SK-N-SH (cell line): ENCODE measurements around the gene MAP3K5. TPM values are rescaled to one million over a fixed set of nuclear protein-coding genes. Genes with fewer than 3 reads are reported as not detected.

Experiments used
- CTCF ChIA-PET: fragments of 300-600, 350-600 bp; formaldehyde crosslinking; extraction: SDS; loops from one replicate; lab custom pipeline; 2021; lab: Yijun Ruan, JAX
- POLR2A ChIA-PET: fragments of 350-600 bp; sonication (Branson Sonifier 250); formaldehyde crosslinking; extraction: SDS; loops from one replicate; lab custom pipeline; 2020; ENCODE audit warnings: antibody characterized with exemption, inconsistent platforms; lab: Yijun Ruan, JAX
- DNase-seq: peaks from one replicate; pipeline ENCODE4 v3.0.0; 2012
- H2AFZ ChIP-seq: fragments of 200-600 bp; sonication (generic); 2 replicates; pipeline ENCODE4 v1.8.1; 2016; ENCODE audit warnings: antibody characterized with exemption, mild to moderate bottlenecking, low read depth
- H3F3A ChIP-seq: fragments of 200-600 bp; sonication (generic); replicated peaks from 2 replicates; pipeline ENCODE3; 2016; ENCODE audit warnings: antibody characterized with exemption, mild to moderate bottlenecking; ENCODE audit not compliant: insufficient read depth
- H3K27ac ChIP-seq, 2 experiments: fragments of 200-500 bp in 1 of 2; fragments of 200-600 bp in 1 of 2; sonication (Bioruptor generic) in 1 of 2; sonication (generic), shearing (Covaris generic) in 1 of 2; 2 replicates each; pipeline versions ENCODE4 v1.5.1 to v1.6.1; 2014 to 2016; ENCODE audit warnings: low read depth in 2 of 2, inconsistent platforms in 1 of 2, low read length in 1 of 2, mild to moderate bottlenecking in 1 of 2, mixed read lengths in 1 of 2
- H3K27me3 ChIP-seq: fragments of 200-600 bp; sonication (generic), shearing (Covaris generic); 2 replicates; pipeline ENCODE4 v1.6.1; 2016; ENCODE audit warnings: mixed run types; ENCODE audit not compliant: insufficient read depth
- H3K36me3 ChIP-seq, 2 experiments: fragments of 200-500 bp in 1 of 2; fragments of 200-600 bp in 1 of 2; sonication (Bioruptor generic) in 1 of 2; sonication (generic) in 1 of 2; replicated peaks in 1 of 2; 2 replicates each; pipeline versions ENCODE3 to v1.5.1; 2014 to 2016; ENCODE audit warnings: low read length in 1 of 2, mild to moderate bottlenecking in 1 of 2; ENCODE audit not compliant: insufficient read depth in 2 of 2, control insufficient read depth in 1 of 2
- H3K4me1 ChIP-seq, 2 experiments: fragments of 200-500 bp in 1 of 2; fragments of 200-600 bp in 1 of 2; sonication (Bioruptor generic) in 1 of 2; sonication (generic), shearing (Covaris generic) in 1 of 2; 2 replicates each; pipeline versions ENCODE4 v1.5.1 to v1.6.1; 2014 to 2016; ENCODE audit warnings: low read depth in 1 of 2, low read length in 1 of 2, mixed run types in 1 of 2; ENCODE audit not compliant: insufficient read depth in 2 of 2, control insufficient read depth in 1 of 2
- H3K4me2 ChIP-seq: fragments of 200-600 bp; sonication (generic), shearing (Covaris generic); 2 replicates; pipeline ENCODE4 v1.6.1; 2017; ENCODE audit warnings: mixed run types
- H3K4me3 ChIP-seq, 2 experiments: fragments of 200-500 bp in 1 of 2; fragments of 200-600 bp in 1 of 2; sonication (Bioruptor generic) in 1 of 2; sonication (generic), shearing (Covaris generic) in 1 of 2; 2 replicates each; pipeline versions ENCODE4 v1.5.1 to v1.8.1; 2014 to 2016; ENCODE audit warnings: low read depth in 2 of 2, inconsistent platforms in 1 of 2, low read length in 1 of 2, mild to moderate bottlenecking in 1 of 2, mixed read lengths in 1 of 2, moderate library complexity in 1 of 2
- H3K79me2 ChIP-seq: fragments of 200-600 bp; sonication (generic); 2 replicates; pipeline ENCODE4 v1.8.1; 2017; ENCODE audit warnings: mild to moderate bottlenecking; ENCODE audit not compliant: insufficient read depth
- H3K9ac ChIP-seq: fragments of 200-600 bp; sonication (generic); 2 replicates; pipeline ENCODE4 v1.6.1; 2017; ENCODE audit warnings: mixed run types
- H3K9me2 ChIP-seq: fragments of 200-600 bp; sonication (generic); 2 replicates; pipeline ENCODE4 v1.6.1; 2017; ENCODE audit warnings: mixed run types
- H3K9me3 ChIP-seq: fragments of 200-600 bp; sonication (generic); 2 replicates; pipeline ENCODE4 v1.6.1; 2017; ENCODE audit warnings: mixed run types, mild to moderate bottlenecking, moderate library complexity
- H4K20me1 ChIP-seq: fragments of 200-600 bp; sonication (generic); 2 replicates; pipeline ENCODE4 v1.6.1; 2017; ENCODE audit warnings: mild to moderate bottlenecking, mixed run types; ENCODE audit not compliant: insufficient read depth
- EP300 ChIP-seq, 2 experiments: IDR thresholded peaks; 2 replicates each; pipeline versions ENCODE4 v1.4.0 to v1.6.1; 2012; ENCODE audit warnings: borderline replicate concordance in 1 of 2, low read depth in 1 of 2, low read length in 1 of 2
- EZH2phosphoT487 ChIP-seq: fragments of 200-600 bp; sonication (generic); IDR thresholded peaks from 2 replicates; pipeline ENCODE4 v1.6.1; 2017; ENCODE audit warnings: low read depth, mixed run types, mild to moderate bottlenecking, antibody characterized with exemption, moderate library complexity, borderline replicate concordance
- FOSL2 ChIP-seq: IDR thresholded peaks from 2 replicates; pipeline ENCODE4 v1.4.0; 2012; ENCODE audit warnings: low read depth, mild to moderate bottlenecking, moderate library complexity, borderline replicate concordance
- GATA2 ChIP-seq: sonication (generic); formaldehyde crosslinking; IDR thresholded peaks from 2 replicates; pipeline ENCODE4 v1.5.0; 2020; ENCODE audit warnings: mild to moderate bottlenecking, missing genetic modification reagents
- IRF3 ChIP-seq: fragments of 150-350 bp; IDR thresholded peaks from 2 replicates; pipeline ENCODE4 v1.6.1; 2016; ENCODE audit warnings: mild to moderate bottlenecking, low read depth, low read length
- JUND ChIP-seq: IDR thresholded peaks from 2 replicates; pipeline ENCODE4 v1.4.0; 2012
- MAX ChIP-seq: IDR thresholded peaks from 2 replicates; pipeline ENCODE4 v1.4.0; 2012; ENCODE audit warnings: low read depth
- MEF2A ChIP-seq: IDR thresholded peaks from 2 replicates; pipeline ENCODE4 v1.4.0; 2012; ENCODE audit warnings: low read depth, borderline replicate concordance
- MXI1 ChIP-seq: IDR thresholded peaks from 2 replicates; pipeline ENCODE4 v1.6.1; 2012; ENCODE audit warnings: mild to moderate bottlenecking, low read depth, low read length, improper control_type of control experiment
- NRF1 ChIP-seq: IDR thresholded peaks from 2 replicates; pipeline ENCODE4 v1.6.1; 2012; ENCODE audit warnings: low read depth, mild to moderate bottlenecking, low read length
- PBX3 ChIP-seq: IDR thresholded peaks from 2 replicates; pipeline ENCODE4; 2012
- RAD21 ChIP-seq: IDR thresholded peaks from 2 replicates; pipeline ENCODE4 v1.6.1; 2012; ENCODE audit warnings: mild to moderate bottlenecking, low read length
- RCOR1 ChIP-seq: fragments of 150-350 bp; IDR thresholded peaks from 2 replicates; pipeline ENCODE4 v1.6.1; 2017; ENCODE audit warnings: antibody characterized with exemption, low read length
- SIN3A ChIP-seq: IDR thresholded peaks from 2 replicates; pipeline ENCODE4 v1.6.1; 2012; ENCODE audit warnings: low read depth, mild to moderate bottlenecking, low read length, moderate library complexity, borderline replicate concordance
- SMC3 ChIP-seq: IDR thresholded peaks from 2 replicates; pipeline ENCODE4 v1.6.1; 2012; ENCODE audit warnings: low read depth, low read length, improper control_type of control experiment
- YY1 ChIP-seq: IDR thresholded peaks from 2 replicates; pipeline ENCODE4 v1.4.0; 2012; ENCODE audit warnings: low read depth, mild to moderate bottlenecking
- WGBS: methylation state at CpG from one replicate; pipeline ENCODE4 v1.1.6; 2017; ENCODE audit warnings: low lambda C conversion rate; 5-methylcytosine and 5-hydroxymethylcytosine counted together
- polyA plus RNA-seq, 3 experiments: library from polyadenylated mRNA; depleted of rRNA; stranded (reverse); fragments of >200 nt; gene quantifications; 2 replicates each; pipeline ENCODE4 v1.2.3, GENCODE V29; 2012
- TF ChIP-seq, protein P1 (sequence below): IDR thresholded peaks from 2 replicates; pipeline ENCODE4 v1.6.1; 2012; ENCODE audit warnings: mild to moderate bottlenecking, low read depth, low read length, moderate library complexity
- TF ChIP-seq, protein P2 (sequence below): fragments of 200-600 bp; sonication (generic); IDR thresholded peaks from 2 replicates; pipeline ENCODE4 v1.6.1; 2017; ENCODE audit warnings: antibody characterized with exemption, mild to moderate bottlenecking, moderate library complexity

MAP3K5 gene
- polyA plus RNA-seq, 1 of the 3 experiments (the other 2 are of a cell fraction), result 1.4 TPM

DNA sequence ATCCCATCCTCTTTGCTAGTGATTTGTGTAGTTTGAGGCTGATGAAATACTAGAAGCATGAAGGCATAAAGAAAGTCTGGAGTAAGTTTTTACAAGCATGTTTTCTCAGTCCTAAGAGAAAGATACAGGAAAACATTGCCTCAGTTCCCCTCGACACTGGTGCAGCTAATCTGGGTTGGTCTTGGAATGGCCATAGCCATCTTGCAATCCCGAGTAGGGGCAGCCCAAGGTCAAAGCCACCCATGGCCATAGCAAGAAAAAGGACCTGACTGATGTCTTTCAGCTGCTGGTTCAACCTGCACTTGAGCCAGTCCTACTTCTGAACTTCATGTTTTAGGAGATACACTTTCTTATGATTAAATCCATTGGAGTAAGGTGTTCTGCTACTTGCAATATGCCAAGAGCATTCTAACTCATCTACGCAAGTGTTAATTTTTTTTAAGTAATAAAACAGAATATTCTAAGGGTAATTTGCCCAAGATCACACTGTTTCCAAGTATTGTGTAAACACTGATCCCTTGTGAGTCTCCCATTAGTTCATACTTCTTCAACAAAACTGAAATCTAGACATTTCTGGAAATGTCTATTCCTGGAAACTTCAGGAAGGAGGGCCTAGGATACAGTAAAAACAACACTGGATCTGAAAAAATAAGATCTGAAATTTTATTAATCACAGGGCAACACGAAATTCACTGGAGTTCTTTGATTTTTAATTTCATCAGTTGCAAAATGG, 108.9 kb downstream of the MAP3K5 start:
- WGBS, result 75% methylated on average over 4 of the region's 4 CpGs
- CTCF ChIA-PET, result no interaction called here
- POLR2A ChIA-PET, result no interaction called here
- TF ChIP-seq SMC3 (no peak), MAX (no peak), MEF2A (no peak), YY1 (no peak), JUND (no peak), NRF1 (no peak), FOSL2 (no peak), PBX3 (no peak), GATA2 (CRISPR knock-in tag) (no peak), MXI1 (no peak), RCOR1 (no peak), EP300 (IDR thresholded peaks at IDR 0.05; ENCODE audit: borderline replicate concordance in 1 of 2, low read depth in 1 of 2, low read length in 1 of 2) (no peak), RAD21 (no peak), IRF3 (no peak), SIN3A (no peak), EZH2phosphoT487 (no peak)
- TF ChIP-seq, protein P1, sequence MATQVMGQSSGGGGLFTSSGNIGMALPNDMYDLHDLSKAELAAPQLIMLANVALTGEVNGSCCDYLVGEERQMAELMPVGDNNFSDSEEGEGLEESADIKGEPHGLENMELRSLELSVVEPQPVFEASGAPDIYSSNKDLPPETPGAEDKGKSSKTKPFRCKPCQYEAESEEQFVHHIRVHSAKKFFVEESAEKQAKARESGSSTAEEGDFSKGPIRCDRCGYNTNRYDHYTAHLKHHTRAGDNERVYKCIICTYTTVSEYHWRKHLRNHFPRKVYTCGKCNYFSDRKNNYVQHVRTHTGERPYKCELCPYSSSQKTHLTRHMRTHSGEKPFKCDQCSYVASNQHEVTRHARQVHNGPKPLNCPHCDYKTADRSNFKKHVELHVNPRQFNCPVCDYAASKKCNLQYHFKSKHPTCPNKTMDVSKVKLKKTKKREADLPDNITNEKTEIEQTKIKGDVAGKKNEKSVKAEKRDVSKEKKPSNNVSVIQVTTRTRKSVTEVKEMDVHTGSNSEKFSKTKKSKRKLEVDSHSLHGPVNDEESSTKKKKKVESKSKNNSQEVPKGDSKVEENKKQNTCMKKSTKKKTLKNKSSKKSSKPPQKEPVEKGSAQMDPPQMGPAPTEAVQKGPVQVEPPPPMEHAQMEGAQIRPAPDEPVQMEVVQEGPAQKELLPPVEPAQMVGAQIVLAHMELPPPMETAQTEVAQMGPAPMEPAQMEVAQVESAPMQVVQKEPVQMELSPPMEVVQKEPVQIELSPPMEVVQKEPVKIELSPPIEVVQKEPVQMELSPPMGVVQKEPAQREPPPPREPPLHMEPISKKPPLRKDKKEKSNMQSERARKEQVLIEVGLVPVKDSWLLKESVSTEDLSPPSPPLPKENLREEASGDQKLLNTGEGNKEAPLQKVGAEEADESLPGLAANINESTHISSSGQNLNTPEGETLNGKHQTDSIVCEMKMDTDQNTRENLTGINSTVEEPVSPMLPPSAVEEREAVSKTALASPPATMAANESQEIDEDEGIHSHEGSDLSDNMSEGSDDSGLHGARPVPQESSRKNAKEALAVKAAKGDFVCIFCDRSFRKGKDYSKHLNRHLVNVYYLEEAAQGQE, result no peak
- TF ChIP-seq, protein P2, sequence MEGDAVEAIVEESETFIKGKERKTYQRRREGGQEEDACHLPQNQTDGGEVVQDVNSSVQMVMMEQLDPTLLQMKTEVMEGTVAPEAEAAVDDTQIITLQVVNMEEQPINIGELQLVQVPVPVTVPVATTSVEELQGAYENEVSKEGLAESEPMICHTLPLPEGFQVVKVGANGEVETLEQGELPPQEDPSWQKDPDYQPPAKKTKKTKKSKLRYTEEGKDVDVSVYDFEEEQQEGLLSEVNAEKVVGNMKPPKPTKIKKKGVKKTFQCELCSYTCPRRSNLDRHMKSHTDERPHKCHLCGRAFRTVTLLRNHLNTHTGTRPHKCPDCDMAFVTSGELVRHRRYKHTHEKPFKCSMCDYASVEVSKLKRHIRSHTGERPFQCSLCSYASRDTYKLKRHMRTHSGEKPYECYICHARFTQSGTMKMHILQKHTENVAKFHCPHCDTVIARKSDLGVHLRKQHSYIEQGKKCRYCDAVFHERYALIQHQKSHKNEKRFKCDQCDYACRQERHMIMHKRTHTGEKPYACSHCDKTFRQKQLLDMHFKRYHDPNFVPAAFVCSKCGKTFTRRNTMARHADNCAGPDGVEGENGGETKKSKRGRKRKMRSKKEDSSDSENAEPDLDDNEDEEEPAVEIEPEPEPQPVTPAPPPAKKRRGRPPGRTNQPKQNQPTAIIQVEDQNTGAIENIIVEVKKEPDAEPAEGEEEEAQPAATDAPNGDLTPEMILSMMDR, result no peak
- Histone ChIP-seq H3K9me3 (no peaks in the 10 kb centered on the region), H4K20me1 (no peaks in the 10 kb centered on the region), H3K4me2 (no peak overlapping the region), H3F3A (no peaks in the 10 kb centered on the region), H2AFZ (no peak overlapping the region), H3K4me3 (no peak overlapping the region), H3K9ac (no peak overlapping the region), H3K9me2 (no peaks in the 10 kb centered on the region), H3K27me3 (no peaks in the 10 kb centered on the region), H3K27ac (no peak overlapping the region), H3K4me1 (no peaks in the 10 kb centered on the region), H3K79me2 (no peaks in the 10 kb centered on the region), H3K36me3 (no peaks in the 10 kb centered on the region)
- DNase-seq, result no peak
